IMR-90 (cell line): ENCODE data around the gene HSFX4. TPM values are rescaled to one million over a fixed set of nuclear protein-coding genes. Genes with fewer than 3 reads are reported as not detected.

Experiments used
- ATAC-seq: fragments of 200-7000 bp; cut with Tn5 transposase; 2 replicates; pipeline ENCODE4 v1.9.1; 2020; ENCODE audit warnings: low read depth, mild to moderate bottlenecking, moderate library complexity
- BruUV-seq: library from RNA; stranded (reverse); fragments of 400-500 nt; replicated peaks from 2 replicates; lab custom pipeline; 2021; lab: Mats Ljungman, UMichigan
- CTCF ChIA-PET: fragments of 300-600 bp; formaldehyde crosslinking; extraction: SDS; loops from one replicate; lab custom pipeline; 2021; ENCODE audit warnings: antibody characterized with exemption; lab: Yijun Ruan, JAX
- POLR2A ChIA-PET: fragments of 300-600 bp; sonication (Branson Sonifier 250); formaldehyde crosslinking; loops from one replicate; lab custom pipeline; 2022; ENCODE audit warnings: antibody characterized with exemption; ENCODE audit not compliant: unreplicated experiment; lab: Charles Lee
- DNase-seq: peaks from one replicate; pipeline ENCODE4 v3.0.0; 2013
- H2AFZ ChIP-seq: replicated peaks from 2 replicates; pipeline ENCODE3; 2013; ENCODE audit warnings: low read length, mild to moderate bottlenecking; ENCODE audit not compliant: poor library complexity
- H2AK5ac ChIP-seq: 2 replicates; pipeline ENCODE4 v1.6.1; 2013; ENCODE audit warnings: low read depth, low read length, inconsistent platforms
- H2AK9ac ChIP-seq: replicated peaks from 2 replicates; pipeline ENCODE3; 2013; ENCODE audit warnings: mild to moderate bottlenecking, low read depth, low read length, moderate library complexity; ENCODE audit not compliant: poor library complexity
- H2BK120ac ChIP-seq: 2 replicates; pipeline ENCODE4 v1.6.1; 2013; ENCODE audit warnings: low read depth, low read length, inconsistent platforms
- H2BK15ac ChIP-seq: 3 replicates; pipeline ENCODE4 v1.6.1; 2013; ENCODE audit warnings: low read depth, low read length, inconsistent platforms
- H2BK20ac ChIP-seq: 2 replicates; pipeline ENCODE4 v1.6.1; 2013; ENCODE audit warnings: low read depth, mild to moderate bottlenecking, inconsistent platforms, low read length, moderate library complexity
- H2BK5ac ChIP-seq: 2 replicates; pipeline ENCODE4 v1.6.1; 2013; ENCODE audit warnings: mild to moderate bottlenecking, low read depth, low read length, inconsistent platforms; ENCODE audit not compliant: poor library complexity, severe bottlenecking
- H3K14ac ChIP-seq: replicated peaks from 2 replicates; pipeline ENCODE4 v1.6.1; 2013; ENCODE audit warnings: low read depth, low read length, inconsistent platforms
- H3K18ac ChIP-seq: 2 replicates; pipeline ENCODE4 v1.6.1; 2013; ENCODE audit warnings: low read depth, low read length, control low read depth
- H3K23ac ChIP-seq: 2 replicates; pipeline ENCODE4 v1.6.1; 2013; ENCODE audit warnings: low read depth, low read length, inconsistent platforms
- H3K27ac ChIP-seq: 2 replicates; pipeline ENCODE4 v1.5.1; 2013; ENCODE audit warnings: mild to moderate bottlenecking, control low read depth, low read length; ENCODE audit not compliant: insufficient read depth
- H3K27me3 ChIP-seq: 2 replicates; pipeline ENCODE4 v1.6.1; 2013; ENCODE audit warnings: low read length; ENCODE audit not compliant: control insufficient read depth, insufficient read depth
- H3K36me3 ChIP-seq: 2 replicates; pipeline ENCODE4 v1.6.1; 2013; ENCODE audit warnings: low read length, mixed read lengths; ENCODE audit not compliant: control insufficient read depth, insufficient read depth
- H3K4ac ChIP-seq: 2 replicates; pipeline ENCODE4 v1.6.1; 2013; ENCODE audit warnings: low read depth, low read length, inconsistent platforms
- H3K4me1 ChIP-seq: 2 replicates; pipeline ENCODE4 v1.6.1; 2013; ENCODE audit warnings: low read length, mixed read lengths; ENCODE audit not compliant: control insufficient read depth, insufficient read depth
- H3K4me2 ChIP-seq: 2 replicates; pipeline ENCODE4 v1.6.1; 2013; ENCODE audit warnings: low read depth, mild to moderate bottlenecking, control low read depth, low read length, moderate library complexity
- H3K4me3 ChIP-seq: 2 replicates; pipeline ENCODE4 v1.5.1; 2013; ENCODE audit warnings: low read depth, mild to moderate bottlenecking, control low read depth, low read length, moderate library complexity; ENCODE audit not compliant: insufficient read depth
- H3K56ac ChIP-seq: 2 replicates; pipeline ENCODE4 v1.6.1; 2013; ENCODE audit warnings: low read length, inconsistent platforms; ENCODE audit not compliant: insufficient read depth; ENCODE audit errors: extremely low read depth
- H3K79me1 ChIP-seq, 2 experiments: 2 replicates each; pipeline ENCODE4 v1.6.1; 2013; ENCODE audit warnings: low read length in 2 of 2, inconsistent platforms in 1 of 2, low read depth in 1 of 2
- H3K9ac ChIP-seq: 2 replicates; pipeline ENCODE4 v1.6.1; 2013; ENCODE audit warnings: low read depth, low read length, control low read depth
- H3K9me1 ChIP-seq: 2 replicates; pipeline ENCODE4 v1.6.1; 2013; ENCODE audit warnings: low read length, inconsistent platforms; ENCODE audit not compliant: insufficient read depth
- H3K9me3 ChIP-seq: 2 replicates; pipeline ENCODE4 v1.6.1; 2013; ENCODE audit warnings: low read length; ENCODE audit not compliant: control insufficient read depth, insufficient read depth
- H4K20me1 ChIP-seq: 2 replicates; pipeline ENCODE4 v1.6.1; 2013; ENCODE audit warnings: low read length, inconsistent platforms; ENCODE audit not compliant: insufficient read depth
- H4K5ac ChIP-seq: 2 replicates; pipeline ENCODE4 v1.6.1; 2013; ENCODE audit warnings: mild to moderate bottlenecking, low read depth, low read length, control low read depth
- H4K8ac ChIP-seq, 2 experiments: 2 replicates each; pipeline ENCODE4 v1.6.1; 2013; ENCODE audit warnings: low read depth in 2 of 2, low read length in 2 of 2, control low read depth in 1 of 2, inconsistent platforms in 1 of 2
- H4K91ac ChIP-seq: 2 replicates; pipeline ENCODE4 v1.6.1; 2013; ENCODE audit warnings: low read depth, low read length, inconsistent platforms; ENCODE audit not compliant: insufficient read depth
- BHLHE40 ChIP-seq: fragments of 150-350 bp; IDR thresholded peaks from 2 replicates; pipeline ENCODE4 v1.6.1; 2016; ENCODE audit warnings: mild to moderate bottlenecking, low read depth, low read length
- CEBPB ChIP-seq: IDR thresholded peaks from 2 replicates; pipeline ENCODE4 v1.6.1; 2012; ENCODE audit warnings: low read depth, low read length, improper control_type of control experiment
- CHD1 ChIP-seq: IDR thresholded peaks from 2 replicates; pipeline ENCODE4 v1.6.1; 2012; ENCODE audit warnings: low read depth, low read length, improper control_type of control experiment
- CTCF ChIP-seq: conservative IDR thresholded peaks from 2 replicates; pipeline ENCODE4 v1.5.1; 2012; ENCODE audit warnings: mild to moderate bottlenecking, low read depth, low read length, improper control_type of control experiment
- FOS ChIP-seq: fragments of 150-350 bp; IDR thresholded peaks from 2 replicates; pipeline ENCODE4 v1.6.1; 2016; ENCODE audit warnings: low read depth, low read length
- MAZ ChIP-seq: IDR thresholded peaks from 2 replicates; pipeline ENCODE4 v1.6.1; 2012; ENCODE audit warnings: low read depth, mild to moderate bottlenecking, low read length, improper control_type of control experiment, moderate library complexity, borderline replicate concordance
- MXI1 ChIP-seq: IDR thresholded peaks from 2 replicates; pipeline ENCODE4 v1.6.1; 2012; ENCODE audit warnings: low read depth, mild to moderate bottlenecking, low read length, moderate library complexity, borderline replicate concordance
- POLR2A ChIP-seq: IDR thresholded peaks from 2 replicates; pipeline ENCODE4 v1.6.1; 2012; ENCODE audit warnings: mild to moderate bottlenecking, low read depth, low read length
- RAD21 ChIP-seq: IDR thresholded peaks from 2 replicates; pipeline ENCODE4 v1.6.1; 2012; ENCODE audit warnings: low read length, improper control_type of control experiment
- RFX5 ChIP-seq: IDR thresholded peaks from 2 replicates; pipeline ENCODE4 v1.8.0; 2012; ENCODE audit warnings: low read depth, mild to moderate bottlenecking, low read length, moderate library complexity
- SMC3 ChIP-seq: fragments of 150-350 bp; IDR thresholded peaks from 2 replicates; pipeline ENCODE4 v1.6.1; 2016; ENCODE audit warnings: low read depth, mild to moderate bottlenecking, antibody characterized with exemption, low read length, moderate library complexity
- USF2 ChIP-seq: fragments of 150-350 bp; IDR thresholded peaks from 2 replicates; pipeline ENCODE4 v1.6.1; 2017; ENCODE audit warnings: mild to moderate bottlenecking, antibody characterized with exemption, low read length, low read depth
- WGBS, 2 experiments: methylation state at CpG; one replicate each; pipeline versions ENCODE4 v1.1.5 to v1.1.7; 2013; ENCODE audit warnings: missing lambda C conversion rate in 2 of 2; ENCODE audit not compliant: insufficient read length in 1 of 2; ENCODE audit errors: extremely low coverage in 2 of 2; 5-methylcytosine and 5-hydroxymethylcytosine counted together
- dilution Hi-C: fragments of 300-500 bp; cut with HindIII; formaldehyde crosslinking; loops from one replicate; pipeline ENCODE4 v1.14.3; 2018; ENCODE audit warnings: low sequenced_read_pairs; ENCODE audit not compliant: unreplicated experiment
- in situ Hi-C: fragments of 300-500 bp; cut with MboI; formaldehyde crosslinking; loops from 3 replicates; pipeline ENCODE4 v1.14.3; 2019; ENCODE audit warnings: low sequenced_read_pairs, inconsistent platforms, mixed read lengths
- intact Hi-C: fragments of 100-400 bp; cut with micrococcal nuclease; formaldehyde crosslinking; loops from 2 replicates; pipeline ENCODE4 v1.10.0; 2022
- polyA plus RNA-seq, 3 experiments: library from polyadenylated mRNA; depleted of rRNA; stranded (reverse); fragments of >200 nt; gene quantifications; 2 replicates each; pipeline ENCODE4 v1.2.3, GENCODE V29; 2012; ENCODE audit warnings: low replicate concordance in 1 of 3
- total RNA-seq: library from RNA; depleted of rRNA; stranded (reverse); fragments of >200 nt; gene quantifications from 2 replicates; pipeline ENCODE4 v1.2.3, GENCODE V29; 2012

The HSFX4 gene
- total and polyA plus RNA-seq, 2 of the 4 experiments (the other 2 are of a cell fraction), result not detected

GRCh38 chrX:149909324-149910177 lies 19.8 kb upstream of the HSFX4 start:
- Histone ChIP-seq H3K4me1 (no peaks in the 10 kb centered on the region), H3K9me3 (no peaks in the 10 kb centered on the region), H3K56ac (no peak overlapping the region), H3K14ac (no peak overlapping the region), H2AK5ac (no peak overlapping the region), H2BK15ac (no peak overlapping the region), H3K27me3 (no peaks in the 10 kb centered on the region), H2AK9ac (no peak overlapping the region), H2BK5ac (no peak overlapping the region), H2BK120ac (no peak overlapping the region), H3K4me2 (no peak overlapping the region), H3K27ac (no peak overlapping the region), H3K36me3 (no peaks in the 10 kb centered on the region), H3K9ac (no peak overlapping the region), H3K9me1 (no peaks in the 10 kb centered on the region; the same call in 1 of the 2 replicates), H2AFZ (no peak overlapping the region), H4K91ac (no peak overlapping the region), H3K4ac (no peak overlapping the region), H4K20me1 (no peaks in the 10 kb centered on the region), H4K5ac (no peak overlapping the region), H3K23ac (no peak overlapping the region), H4K8ac (no peak overlapping the region), H3K4me3 (no peak overlapping the region), H3K79me1 (no peaks in the 10 kb centered on the region), H3K18ac (no peak overlapping the region), H2BK20ac (no peak overlapping the region)
- no TSS peak for BruUV-seq
- TF ChIP-seq USF2 (no peak), POLR2A (no peak), SMC3 (no peak), CTCF (no peak), RAD21 (no peak), CEBPB (no peak), FOS (no peak), MXI1 (no peak), MAZ (no peak), BHLHE40 (no peak), RFX5 (no peak), CHD1 (no peak)
- intact Hi-C loops, result no loop called here
- in situ Hi-C loops, result no loop called here
- no peak for DNase-seq
- no peak for ATAC-seq
- WGBS, 2 experiments, result no CpG with 5 or more reads among the region's 4 CpGs
- POLR2A ChIA-PET, result no interaction called here
- CTCF ChIA-PET, result no interaction called here
- dilution Hi-C loops, result no loop called here
